HCT116 (cell line): Measurements from ENCODE around the gene TMEM214. TPM values are rescaled to one million over a fixed set of nuclear protein-coding genes. Genes with fewer than 3 reads are reported as not detected.

Experiments
- ATAC-seq: fragments of 200-7000 bp; cut with Tn5 transposase; 2 replicates; pipeline ENCODE4 v1.9.1; 2020; ENCODE audit warnings: mild to moderate bottlenecking, moderate library complexity
- BruUV-seq: library from RNA; stranded (reverse); fragments of 400-500 nt; replicated peaks from 2 replicates; lab custom pipeline; 2021; lab: Mats Ljungman, UMichigan
- CTCF ChIA-PET: fragments of 300-600 bp; sonication (Branson Sonifier 250); formaldehyde crosslinking; loops from one replicate; lab custom pipeline; 2021; ENCODE audit warnings: antibody characterized with exemption; lab: Charles Lee
- POLR2A ChIA-PET: fragments of 300-600, 350-600 bp; sonication (Branson Sonifier 250); formaldehyde crosslinking; loops from one replicate; lab custom pipeline; 2021; ENCODE audit warnings: antibody characterized with exemption; lab: Charles Lee
- RAD21 ChIA-PET, 2 experiments: fragments of 300-600 bp; sonication (Branson Sonifier 250); formaldehyde crosslinking; loops; one replicate each; lab custom pipeline; 2023; ENCODE audit warnings: low total read pairs in 2 of 2; ENCODE audit not compliant: uncharacterized antibody in 2 of 2, unreplicated experiment in 2 of 2, low non-redundant PET in 1 of 2; lab: Charles Lee
- DNase-seq: peaks from one replicate; pipeline ENCODE4 v3.0.0-alpha.2; 2010; ENCODE audit warnings: low read depth, low spot score
- H2AFZ ChIP-seq: fragments of 200-600 bp; shearing (Covaris generic), sonication (generic); 2 replicates; pipeline ENCODE4 v1.6.1; 2017; ENCODE audit warnings: low read depth, mixed run types, mixed read lengths, antibody characterized with exemption, low read length; ENCODE audit not compliant: poor library complexity, severe bottlenecking
- H3K27ac ChIP-seq: 2 replicates; pipeline ENCODE4 v1.5.1; 2012; ENCODE audit warnings: low read depth, low read length
- H3K27me3 ChIP-seq: fragments of 200-600 bp; sonication (generic); 2 replicates; pipeline ENCODE4 v1.6.1; 2016; ENCODE audit warnings: mixed run types, low read length, mixed read lengths; ENCODE audit not compliant: insufficient read depth
- H3K36me3 ChIP-seq, 2 experiments: fragments of 200-500 bp in 1 of 2; fragments of 200-600 bp in 1 of 2; sonication (Bioruptor generic) in 1 of 2; sonication (generic) in 1 of 2; 2 replicates each; pipeline versions ENCODE4 v1.5.1 to v1.6.1; 2014 to 2016; ENCODE audit warnings: low read length in 2 of 2, inconsistent platforms in 1 of 2, mixed read lengths in 1 of 2, mixed run types in 1 of 2; ENCODE audit not compliant: insufficient read depth in 2 of 2, control insufficient read depth in 1 of 2
- H3K4me1 ChIP-seq, 2 experiments: fragments of 200-600 bp in 1 of 2; sonication (generic) in 1 of 2; 2 replicates each; pipeline versions ENCODE4 v1.5.1 to v1.6.1; 2012 to 2017; ENCODE audit warnings: low read length in 2 of 2, inconsistent platforms in 1 of 2, mild to moderate bottlenecking in 1 of 2, mixed read lengths in 1 of 2, mixed run types in 1 of 2, moderate library complexity in 1 of 2; ENCODE audit not compliant: insufficient read depth in 2 of 2, control insufficient read depth in 1 of 2
- H3K4me2 ChIP-seq: fragments of 200-600 bp; sonication (generic); 2 replicates; pipeline ENCODE4 v1.6.1; 2017; ENCODE audit warnings: mixed run types, low read length, mixed read lengths
- H3K4me3 ChIP-seq, 2 experiments: fragments of 200-600 bp in 1 of 2; sonication (generic) in 1 of 2; replicated peaks in 1 of 2; 2 replicates each; pipeline ENCODE4 v1.5.1; 2011 to 2016; ENCODE audit warnings: low read length in 2 of 2, control low read depth in 1 of 2, low read depth in 1 of 2, mild to moderate bottlenecking in 1 of 2, mixed read lengths in 1 of 2, mixed run types in 1 of 2
- H3K79me2 ChIP-seq: fragments of 200-600 bp; sonication (generic); 2 replicates; pipeline ENCODE4 v1.6.1; 2017; ENCODE audit warnings: mild to moderate bottlenecking, mixed run types, low read length, moderate library complexity, mixed read lengths; ENCODE audit not compliant: insufficient read depth
- H3K9ac ChIP-seq: fragments of 200-600 bp; sonication (generic); 2 replicates; pipeline ENCODE4 v1.6.1; 2016; ENCODE audit warnings: low read length, mixed read lengths
- H3K9me2 ChIP-seq: fragments of 200-600 bp; sonication (generic), shearing (Covaris generic); 2 replicates; pipeline ENCODE4 v1.6.1; 2017; ENCODE audit warnings: mixed run types, mild to moderate bottlenecking, moderate library complexity; ENCODE audit not compliant: insufficient read depth
- H3K9me3 ChIP-seq, 2 experiments: fragments of 200-500 bp in 1 of 2; fragments of 200-600 bp in 1 of 2; sonication (Bioruptor generic) in 1 of 2; sonication (generic) in 1 of 2; 2 replicates each; pipeline ENCODE4 v1.6.1; 2014 to 2017; ENCODE audit warnings: low read length in 2 of 2, mixed read lengths in 2 of 2, inconsistent platforms in 1 of 2, low read depth in 1 of 2, mild to moderate bottlenecking in 1 of 2, mixed run types in 1 of 2, moderate library complexity in 1 of 2; ENCODE audit not compliant: control insufficient read depth in 1 of 2, insufficient read depth in 1 of 2
- H4K20me1 ChIP-seq: fragments of 200-600 bp; sonication (generic), shearing (Covaris generic); 2 replicates; pipeline ENCODE4 v1.6.1; 2017; ENCODE audit warnings: mixed run types, mild to moderate bottlenecking, moderate library complexity; ENCODE audit not compliant: insufficient read depth
- CBX3 ChIP-seq: IDR thresholded peaks from 2 replicates; pipeline ENCODE4 v1.6.1; 2012; ENCODE audit warnings: low read depth
- FOSL1 ChIP-seq: IDR thresholded peaks from 2 replicates; pipeline ENCODE4 v1.6.1; 2012; ENCODE audit warnings: low read depth
- POLR2AphosphoS5 ChIP-seq: IDR thresholded peaks from 2 replicates; pipeline ENCODE4 v1.6.1; 2011; ENCODE audit warnings: mild to moderate bottlenecking, low read depth, low read length, moderate library complexity
- RAD21 ChIP-seq: IDR thresholded peaks from 2 replicates; pipeline ENCODE4 v1.6.1; 2012; ENCODE audit warnings: low read depth, mild to moderate bottlenecking
- TCF7L2 ChIP-seq: IDR thresholded peaks from 2 replicates; pipeline ENCODE4 v1.7.0; 2011; ENCODE audit warnings: borderline replicate concordance, inconsistent platforms; ENCODE audit not compliant: insufficient read depth, insufficient read length; ENCODE audit errors: extremely low read depth
- YY1 ChIP-seq: IDR thresholded peaks from 2 replicates; pipeline ENCODE4 v1.6.1; 2011; ENCODE audit warnings: low read length, low read depth, moderate library complexity, mild to moderate bottlenecking; ENCODE audit not compliant: insufficient replicate concordance; ENCODE audit errors: extremely low read depth
- ZFX ChIP-seq: fragments of 450-650 bp; IDR thresholded peaks from 2 replicates; pipeline ENCODE4 v1.6.1; 2017
- ZNF274 ChIP-seq: fragments of 200-500 bp; sonication (Bioruptor generic); IDR thresholded peaks from 2 replicates; pipeline ENCODE4 v1.6.1; 2014; ENCODE audit warnings: mild to moderate bottlenecking, low read depth, low read length, inconsistent platforms
- intact Hi-C: fragments of 100-400 bp; cut with micrococcal nuclease; formaldehyde crosslinking; loops from 2 replicates; pipeline ENCODE4 v1.10.0; 2022
- total RNA-seq: library from RNA; stranded (reverse); gene quantifications from one replicate; pipeline ENCODE4 v1.2.1, GENCODE V29; 2021; ENCODE audit not compliant: unreplicated experiment
- TF ChIP-seq, protein P1 (sequence below), 3 experiments: fragments of 200-600 bp in 1 of 3; sonication (generic) in 1 of 3; IDR thresholded peaks in 2 of 3; conservative IDR thresholded peaks in 1 of 3; 2 replicates each; pipeline ENCODE4 v1.5.1; 2012 to 2017; ENCODE audit warnings: low read depth in 2 of 3, low read length in 2 of 3, antibody characterized with exemption in 1 of 3, borderline replicate concordance in 1 of 3, control low read depth in 1 of 3, mild to moderate bottlenecking in 1 of 3, mixed read lengths in 1 of 3, mixed run types in 1 of 3, moderate library complexity in 1 of 3; ENCODE audit not compliant: insufficient read depth in 1 of 3

The TMEM214 gene
- total RNA-seq, 1 experiment from 2014 or later: 69.8 TPM

DNA sequence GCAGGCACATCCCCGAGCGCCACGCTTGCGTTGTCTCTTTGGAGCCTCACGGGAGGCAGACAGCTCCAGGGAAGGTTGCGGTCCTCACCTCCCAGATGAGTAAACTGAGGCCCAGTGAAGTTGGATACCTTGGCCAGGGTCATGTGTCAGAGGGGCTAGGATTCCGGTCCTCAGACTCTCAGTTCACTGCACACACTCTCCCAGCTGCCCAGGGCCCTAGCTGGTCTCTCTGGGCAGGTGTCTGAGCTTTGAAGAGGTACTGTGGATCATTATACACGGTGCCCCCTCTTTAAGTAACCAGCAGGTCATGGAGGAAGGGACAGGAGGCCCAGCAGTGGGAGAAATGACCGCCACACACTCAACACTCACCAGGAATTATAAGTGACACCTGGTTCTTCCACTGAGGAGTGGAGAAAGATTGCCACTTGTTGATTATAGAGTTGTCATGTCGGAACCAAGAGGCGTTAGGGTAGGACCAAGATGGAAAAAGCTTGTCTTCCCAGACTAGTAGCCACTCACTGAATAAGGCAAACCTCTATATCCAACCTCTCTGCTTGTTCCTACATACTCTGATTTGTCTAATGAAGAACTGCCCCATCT is 588 bp downstream of the TMEM214 start:
- Histone ChIP-seq H2AFZ (no peak overlapping the region), H3K4me3 (peak overlapping the region; percentile 97 to 98), H3K9me2 (no peaks in the 10 kb centered on the region), H3K4me1 (peaks cover 7 to 37% of the 10 kb centered on the region in 2 experiments; a peak in 3 of 4 replicates), H3K79me2 (peaks cover 59% of the 10 kb centered on the region), H3K9me3 (no peaks in the 10 kb centered on the region), H3K36me3 (peaks cover 25 to 40% of the 10 kb centered on the region in 2 experiments; a peak in 3 of 4 replicates), H3K27me3 (no peaks in the 10 kb centered on the region), H3K4me2 (peak overlapping the region; percentile 81), H3K9ac (peak overlapping the region; percentile 88), H3K27ac (peak overlapping the region; percentile 74), H4K20me1 (no peaks in the 10 kb centered on the region)
- CTCF ChIA-PET: no interaction called here
- RAD21 ChIA-PET: no interaction called here
- ATAC-seq (peak; percentile 3; the same call in 1 of the 2 replicates), DNase-seq (no peak)
- peak; percentile 46; the same call in 1 of the 2 replicates for TF ChIP-seq ZFX
- TF ChIP-seq FOSL1: no peak
- TSS peak; percentile 67 for BruUV-seq
- intact Hi-C loops: no loop called here
- POLR2A ChIA-PET: interaction anchor here (0.5 to 0.7 kb wide), 2 partner anchors 17 to 40 kb away, joined by 3 to 5 read pairs; no protein-coding TSS in a partner anchor

GRCh38 chr2:27038012-27038411 is 5.2 kb downstream of the TMEM214 start:
- Histone ChIP-seq H3K27ac (no peak overlapping the region), H2AFZ (no peak overlapping the region), H3K9me2 (no peaks in the 10 kb centered on the region), H3K4me2 (no peak overlapping the region), H3K36me3 (peaks cover 39 to 53% of the 10 kb centered on the region in 2 experiments; a peak in 3 of 4 replicates), H4K20me1 (peaks cover 5% of the 10 kb centered on the region; the same call in 1 of the 2 replicates), H3K4me1 (peaks cover 7 to 8% of the 10 kb centered on the region in 2 experiments; a peak in 3 of 4 replicates), H3K27me3 (no peaks in the 10 kb centered on the region), H3K79me2 (peaks cover 27% of the 10 kb centered on the region), H3K9ac (no peak overlapping the region), H3K9me3 (no peaks in the 10 kb centered on the region), H3K4me3 (no peak overlapping the region)
- intact Hi-C loops: no loop called here
- ChIA-PET RAD21 (no interaction called here), POLR2A (interaction anchor here (0.7 kb wide), 1 partner anchor 12 kb away, joined by 3 read pairs; no protein-coding TSS in a partner anchor)
- DNase-seq (no peak), ATAC-seq (no peak)
- no TSS peak for BruUV-seq
- TF ChIP-seq RAD21 (no peak), TCF7L2 (no peak), ZNF274 (no peak), YY1 (no peak), ZFX (no peak), POLR2AphosphoS5 (no peak), CBX3 (no peak)
- TF ChIP-seq, protein P1, sequence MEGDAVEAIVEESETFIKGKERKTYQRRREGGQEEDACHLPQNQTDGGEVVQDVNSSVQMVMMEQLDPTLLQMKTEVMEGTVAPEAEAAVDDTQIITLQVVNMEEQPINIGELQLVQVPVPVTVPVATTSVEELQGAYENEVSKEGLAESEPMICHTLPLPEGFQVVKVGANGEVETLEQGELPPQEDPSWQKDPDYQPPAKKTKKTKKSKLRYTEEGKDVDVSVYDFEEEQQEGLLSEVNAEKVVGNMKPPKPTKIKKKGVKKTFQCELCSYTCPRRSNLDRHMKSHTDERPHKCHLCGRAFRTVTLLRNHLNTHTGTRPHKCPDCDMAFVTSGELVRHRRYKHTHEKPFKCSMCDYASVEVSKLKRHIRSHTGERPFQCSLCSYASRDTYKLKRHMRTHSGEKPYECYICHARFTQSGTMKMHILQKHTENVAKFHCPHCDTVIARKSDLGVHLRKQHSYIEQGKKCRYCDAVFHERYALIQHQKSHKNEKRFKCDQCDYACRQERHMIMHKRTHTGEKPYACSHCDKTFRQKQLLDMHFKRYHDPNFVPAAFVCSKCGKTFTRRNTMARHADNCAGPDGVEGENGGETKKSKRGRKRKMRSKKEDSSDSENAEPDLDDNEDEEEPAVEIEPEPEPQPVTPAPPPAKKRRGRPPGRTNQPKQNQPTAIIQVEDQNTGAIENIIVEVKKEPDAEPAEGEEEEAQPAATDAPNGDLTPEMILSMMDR (IDR thresholded peaks at IDR 0.05 in 2 of 3, conservative IDR thresholded peaks at IDR 0.05 in 1 of 3; ENCODE audit: borderline replicate concordance in 1 of 3, insufficient read depth in 1 of 3, low read depth in 2 of 3, low read length in 2 of 3): no peak
- TF ChIP-seq, all 23 proteins: peak for 0
- CTCF ChIA-PET: no interaction called here
